ENCODE data around the gene DHRSX.
"Not testable (repeated sequence)": the region's sequence is repeated elsewhere in the genome, so short reads cannot be mapped to it uniquely, and the experiment has no call there.

DHRSX gene

GRCh38 chrX:2534261-2535021, 33.7 kb upstream of the DHRSX start:
- H3K9me3 ChIP-seq; DNase-seq (ENCODE audit: low spot score in 2 of 2); H3K4me3 ChIP-seq; H3K27me3 ChIP-seq (ENCODE audit: low read depth); H3K36me3 ChIP-seq (replicated peaks); in situ Hi-C loops (cut with MboI; ENCODE audit: low sequenced_read_pairs): not testable (repeated sequence)
- H3K4me1 ChIP-seq, result peaks cover 20% of the 10 kb centered on the region

DNA sequence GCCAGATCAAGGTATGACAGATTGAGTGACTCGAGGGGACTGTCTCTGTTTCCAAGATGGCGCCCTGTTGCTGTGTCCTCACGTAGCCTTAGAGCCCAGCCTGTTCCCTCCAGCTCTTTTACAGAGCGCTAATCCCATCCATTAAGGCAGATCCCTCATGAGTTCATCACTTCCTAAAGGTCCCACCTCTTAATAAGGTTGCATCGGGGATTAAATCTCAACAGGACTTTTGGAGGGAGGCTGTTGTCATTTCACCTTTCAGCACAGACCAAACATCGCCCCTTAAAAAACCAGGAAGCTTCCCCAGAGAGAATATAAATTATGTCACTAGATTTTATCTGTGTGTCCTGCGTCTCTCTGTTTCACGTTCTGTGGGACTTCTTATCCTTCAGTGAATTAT, 32.6 kb upstream of the DHRSX start:
- H3K9me3 ChIP-seq, result no peaks in the 10 kb centered on the region
- DNase-seq (ENCODE audit: low spot score in 2 of 2), result no peak
- no peak overlapping the region for H3K4me3 ChIP-seq
- peaks cover 19% of the 10 kb centered on the region for H3K4me1 ChIP-seq
- H3K27me3 ChIP-seq (ENCODE audit: low read depth), result no peaks in the 10 kb centered on the region
- no peaks in the 10 kb centered on the region for H3K36me3 ChIP-seq (replicated peaks)
- in situ Hi-C loops (cut with MboI; ENCODE audit: low sequenced_read_pairs), result no loop called here

GRCh38 chrX:2526390-2526789, 25.6 kb upstream of the DHRSX start:
- Histone ChIP-seq H3K4me1 (no peaks in the 10 kb centered on the region), H3K36me3 (replicated peaks) (no peaks in the 10 kb centered on the region), H3K27me3 (ENCODE audit: low read depth) (no peaks in the 10 kb centered on the region), H3K9me3 (no peaks in the 10 kb centered on the region), H3K4me3 (no peak overlapping the region)
- in situ Hi-C loops (cut with MboI; ENCODE audit: low sequenced_read_pairs), result no loop called here
- DNase-seq (ENCODE audit: low spot score in 2 of 2), result no peak

GRCh38 chrX:2523911-2524310, 23.1 kb upstream of the DHRSX start:
- Histone ChIP-seq H3K9me3 (no peaks in the 10 kb centered on the region), H3K4me1 (no peaks in the 10 kb centered on the region), H3K27me3 (ENCODE audit: low read depth) (no peaks in the 10 kb centered on the region), H3K36me3 (replicated peaks) (no peaks in the 10 kb centered on the region), H3K4me3 (no peak overlapping the region)
- in situ Hi-C loops (cut with MboI; ENCODE audit: low sequenced_read_pairs), result no loop called here
- DNase-seq (ENCODE audit: low spot score in 2 of 2), result no peak

- in situ Hi-C loops (cut with MboI; ENCODE audit: low sequenced_read_pairs), result no loop called here
- Histone ChIP-seq H3K4me1 (no peaks in the 10 kb centered on the region), H3K9me3 (no peaks in the 10 kb centered on the region), H3K4me3 (no peak overlapping the region), H3K36me3 (replicated peaks) (no peaks in the 10 kb centered on the region), H3K27me3 (ENCODE audit: low read depth) (no peaks in the 10 kb centered on the region)
- no peak for DNase-seq (ENCODE audit: low spot score in 2 of 2)
Observed at GRCh38 chrX:2521927-2522386, 21.2 kb upstream of the DHRSX start.

DNA sequence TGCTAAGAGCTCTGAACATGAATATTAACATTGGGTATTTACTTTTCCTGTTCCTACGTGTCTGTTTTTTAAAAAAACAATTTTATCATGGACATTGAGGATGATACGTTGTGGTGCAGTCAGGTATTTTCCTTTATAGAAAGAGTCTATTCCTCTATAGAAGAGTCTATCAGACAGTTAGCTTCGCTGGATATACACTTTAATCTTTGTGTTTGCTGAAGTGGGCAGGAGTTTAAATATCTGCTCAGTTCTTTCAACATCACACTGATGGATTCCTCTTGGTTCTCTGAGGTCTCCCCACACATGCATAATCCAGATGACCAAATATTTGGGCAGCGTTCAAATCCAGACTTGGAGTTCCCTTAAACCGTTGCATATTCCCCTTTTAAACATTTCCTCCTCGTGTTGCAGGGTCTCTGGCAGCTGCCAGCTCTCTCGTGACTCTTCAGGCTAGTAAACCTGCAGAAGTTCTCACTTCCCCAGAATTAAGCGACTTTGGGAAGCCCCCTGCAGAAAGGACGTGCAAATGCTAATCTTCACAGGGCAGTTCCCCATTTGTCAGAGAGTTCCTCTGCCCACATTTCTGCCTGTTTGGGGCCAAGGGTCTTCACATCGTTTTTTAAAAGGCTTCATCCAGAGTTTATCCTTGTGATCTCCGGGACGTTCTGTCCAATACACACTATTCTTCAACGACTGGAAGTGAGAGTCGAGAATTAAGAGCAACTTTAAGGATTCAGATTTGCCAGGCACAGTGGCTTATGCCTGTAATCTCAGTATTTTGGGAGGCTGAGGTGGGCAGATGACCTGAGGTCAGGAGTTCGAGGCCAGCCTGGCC, 20.5 kb upstream of the DHRSX start:
- H3K36me3 ChIP-seq (replicated peaks), result no peaks in the 10 kb centered on the region
- in situ Hi-C loops (cut with MboI; ENCODE audit: low sequenced_read_pairs), result no loop called here
- H3K4me1 ChIP-seq, result no peaks in the 10 kb centered on the region
- H3K9me3 ChIP-seq, result no peaks in the 10 kb centered on the region
- H3K27me3 ChIP-seq (ENCODE audit: low read depth), result no peaks in the 10 kb centered on the region
- no peak for DNase-seq (ENCODE audit: low spot score in 2 of 2)
- no peak overlapping the region for H3K4me3 ChIP-seq

DNA sequence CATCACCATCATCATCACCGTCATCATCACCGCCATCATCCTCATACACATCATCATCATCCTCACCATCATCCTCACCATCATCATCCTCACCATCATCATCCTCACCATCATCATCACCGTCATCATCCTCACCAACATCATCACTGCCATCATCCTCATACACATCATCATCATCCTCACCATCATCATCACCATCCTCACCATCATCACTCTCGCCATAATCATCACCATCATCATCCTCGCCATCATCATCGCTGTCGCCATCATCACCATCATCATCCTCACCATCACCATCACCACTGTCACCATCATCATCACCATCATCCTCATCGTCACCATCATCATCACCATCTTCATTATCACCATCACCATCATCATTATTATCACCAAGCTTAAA, 19.8 kb upstream of the DHRSX start:
- Histone ChIP-seq H3K4me1 (no peaks in the 10 kb centered on the region), H3K36me3 (replicated peaks) (no peaks in the 10 kb centered on the region), H3K9me3 (no peaks in the 10 kb centered on the region), H3K27me3 (ENCODE audit: low read depth) (no peaks in the 10 kb centered on the region), H3K4me3 (no peak overlapping the region)
- DNase-seq (ENCODE audit: low spot score in 2 of 2), result no peak
- in situ Hi-C loops (cut with MboI; ENCODE audit: low sequenced_read_pairs), result no loop called here

- in situ Hi-C loops (cut with MboI; ENCODE audit: low sequenced_read_pairs); H3K9me3 ChIP-seq; H3K27me3 ChIP-seq (ENCODE audit: low read depth); H3K4me1 ChIP-seq; H3K36me3 ChIP-seq (replicated peaks); H3K4me3 ChIP-seq; DNase-seq (ENCODE audit: low spot score in 2 of 2): not testable (repeated sequence)
Observed at GRCh38 chrX:2519638-2520037, 18.9 kb upstream of the DHRSX start.

GRCh38 chrX:2517055-2517454, 16.3 kb upstream of the DHRSX start:
- Histone ChIP-seq H3K4me3 (no peak overlapping the region), H3K4me1 (peaks cover 6% of the 10 kb centered on the region), H3K36me3 (replicated peaks) (no peaks in the 10 kb centered on the region), H3K27me3 (ENCODE audit: low read depth) (no peaks in the 10 kb centered on the region), H3K9me3 (no peaks in the 10 kb centered on the region)
- no peak for DNase-seq (ENCODE audit: low spot score in 2 of 2)
- in situ Hi-C loops (cut with MboI; ENCODE audit: low sequenced_read_pairs), result no loop called here

DNA sequence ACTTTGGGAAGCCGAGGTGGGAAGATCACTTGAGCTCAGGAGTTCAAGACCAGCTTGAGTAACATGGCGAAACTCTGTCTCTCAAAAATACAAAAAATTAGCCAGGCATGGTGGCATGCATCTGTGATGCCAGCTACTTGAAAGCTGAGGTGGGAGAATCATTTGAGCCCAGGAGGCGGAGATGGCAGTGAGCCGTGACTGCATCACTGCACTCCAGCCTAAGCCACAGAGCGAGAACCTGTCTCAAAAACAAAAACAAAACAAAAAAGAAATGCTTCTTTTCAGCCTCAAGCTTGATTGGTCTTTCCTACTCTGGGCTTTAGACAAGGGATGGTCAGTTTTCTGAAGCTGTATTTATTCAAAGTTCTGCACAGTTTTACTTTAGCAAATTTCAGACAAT, 15.8 kb upstream of the DHRSX start:
- no peak for DNase-seq (ENCODE audit: low spot score in 2 of 2)
- Histone ChIP-seq H3K4me1 (peaks cover 6% of the 10 kb centered on the region), H3K36me3 (replicated peaks) (no peaks in the 10 kb centered on the region), H3K27me3 (ENCODE audit: low read depth) (no peaks in the 10 kb centered on the region), H3K4me3 (no peak overlapping the region), H3K9me3 (no peaks in the 10 kb centered on the region)
- in situ Hi-C loops (cut with MboI; ENCODE audit: low sequenced_read_pairs), result no loop called here

- DNase-seq (ENCODE audit: low spot score in 2 of 2), result no peak
- in situ Hi-C loops (cut with MboI; ENCODE audit: low sequenced_read_pairs), result no loop called here
- Histone ChIP-seq H3K9me3 (no peaks in the 10 kb centered on the region), H3K4me1 (peaks cover 6% of the 10 kb centered on the region), H3K36me3 (replicated peaks) (no peaks in the 10 kb centered on the region), H3K27me3 (ENCODE audit: low read depth) (no peaks in the 10 kb centered on the region), H3K4me3 (no peak overlapping the region)
Observed at GRCh38 chrX:2514131-2514530, 13.4 kb upstream of the DHRSX start.

- H3K36me3 ChIP-seq (replicated peaks), result no peaks in the 10 kb centered on the region
- peak; percentile 25 to 54 for DNase-seq (ENCODE audit: low spot score in 2 of 2)
- H3K4me1 ChIP-seq, result peaks cover 6% of the 10 kb centered on the region
- no peaks in the 10 kb centered on the region for H3K27me3 ChIP-seq (ENCODE audit: low read depth)
- in situ Hi-C loops (cut with MboI; ENCODE audit: low sequenced_read_pairs), result no loop called here
- H3K4me3 ChIP-seq, result no peak overlapping the region
- no peaks in the 10 kb centered on the region for H3K9me3 ChIP-seq
Observed at GRCh38 chrX:2513121-2513664, 12.4 kb upstream of the DHRSX start.

- no peak for DNase-seq (ENCODE audit: low spot score in 2 of 2)
- Histone ChIP-seq H3K27me3 (ENCODE audit: low read depth) (no peaks in the 10 kb centered on the region), H3K36me3 (replicated peaks) (no peaks in the 10 kb centered on the region), H3K9me3 (no peaks in the 10 kb centered on the region), H3K4me1 (peaks cover 6% of the 10 kb centered on the region), H3K4me3 (no peak overlapping the region)
- in situ Hi-C loops (cut with MboI; ENCODE audit: low sequenced_read_pairs), result no loop called here
Observed at GRCh38 chrX:2512501-2512900, 11.7 kb upstream of the DHRSX start.

DNA sequence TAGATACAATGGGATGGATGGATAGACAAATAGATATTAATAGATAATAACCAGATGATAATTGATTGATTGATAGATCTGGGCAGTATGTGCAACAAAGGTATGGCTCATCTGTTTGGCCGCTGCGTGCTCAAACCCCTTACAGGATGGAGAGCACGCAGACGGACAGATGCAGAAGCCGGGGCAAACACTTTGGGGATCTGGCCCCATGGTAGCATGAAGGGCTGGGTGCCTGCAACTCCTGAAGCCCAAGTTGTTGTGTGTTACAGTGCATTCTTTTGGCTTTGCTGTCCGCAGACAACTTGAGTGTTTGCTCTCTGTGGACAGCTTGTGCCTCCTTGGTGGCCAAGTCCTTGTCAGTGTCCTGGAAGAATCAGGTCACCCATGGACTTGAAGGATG, 10.6 kb upstream of the DHRSX start:
- no peak for DNase-seq (ENCODE audit: low spot score in 2 of 2)
- no peaks in the 10 kb centered on the region for H3K36me3 ChIP-seq (replicated peaks)
- no peak overlapping the region for H3K4me3 ChIP-seq
- no peaks in the 10 kb centered on the region for H3K27me3 ChIP-seq (ENCODE audit: low read depth)
- H3K9me3 ChIP-seq, result no peaks in the 10 kb centered on the region
- in situ Hi-C loops (cut with MboI; ENCODE audit: low sequenced_read_pairs), result no loop called here
- peaks cover 6% of the 10 kb centered on the region for H3K4me1 ChIP-seq
